ENCODE data around the gene TYW1B.

DNA sequence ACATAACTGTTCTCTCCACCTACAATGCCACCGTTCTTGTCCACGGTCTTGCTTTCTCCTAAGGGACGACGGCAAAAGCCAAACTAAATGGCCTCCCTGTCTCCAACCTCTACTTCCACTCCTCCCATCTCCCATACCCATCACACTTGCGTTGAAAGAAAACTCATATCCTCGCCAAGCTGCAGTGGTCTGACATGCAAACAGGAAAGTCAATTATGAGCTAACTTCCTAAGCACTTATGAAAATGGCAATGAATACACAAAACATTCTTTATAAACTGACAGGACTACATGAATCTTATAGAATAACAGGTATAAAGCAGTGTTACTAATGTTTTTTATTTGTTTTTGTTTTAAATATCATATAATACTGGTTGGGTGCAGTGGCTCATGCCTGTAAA is 46.4 kb downstream of the TYW1B start:
- TF ChIP-seq TAF1 (IDR thresholded peaks at IDR 0.05; ENCODE audit: borderline replicate concordance, insufficient read depth, low read length), result no peak
- TF ChIP-seq POLR2AphosphoS5 (IDR thresholded peaks at IDR 0.05; ENCODE audit: low read depth, low read length), result no peak
- no peak for TF ChIP-seq SIN3A (IDR thresholded peaks at IDR 0.05; ENCODE audit: borderline replicate concordance, insufficient read depth, low read length)
- TF ChIP-seq REST (IDR thresholded peaks at IDR 0.05; ENCODE audit: insufficient read depth in 1 of 2, low read depth in 2 of 2, low read length in 2 of 2), result no peak
- no peak for TF ChIP-seq FOXP2 (optimal IDR thresholded peaks at IDR 0.05; ENCODE audit: borderline replicate concordance, extremely low read depth, extremely low read length, insufficient read depth)

All from PFSK-1 (cell line).